Endothelial cell of umbilical vein (primary cell): ENCODE measurements around the gene CPA1. TPM values are rescaled to one million over a fixed set of nuclear protein-coding genes. Genes with fewer than 3 reads are reported as not detected.

Experiments used
- BruUV-seq: library from RNA; stranded (reverse); fragments of 400-500 nt; replicated peaks from 2 replicates; lab custom pipeline; 2021; lab: Mats Ljungman, UMichigan
- CTCF ChIA-PET: fragments of 300-600, 350-600 bp; sonication (Branson Sonifier 250); formaldehyde crosslinking; loops from one replicate; lab custom pipeline; 2021; ENCODE audit warnings: antibody characterized with exemption, inconsistent platforms; lab: Charles Lee
- POLR2A ChIA-PET: fragments of 300-600, 350-600 bp; sonication (Branson Sonifier 250); formaldehyde crosslinking; loops from one replicate; lab custom pipeline; 2021; ENCODE audit warnings: antibody characterized with exemption, inconsistent platforms; lab: Charles Lee
- DNase-seq: peaks from one replicate; pipeline ENCODE4 v3.0.0-alpha.2; 2011; ENCODE audit warnings: low read depth, low spot score
- FAIRE-seq: peaks from 2 replicates; lab custom pipeline; 2011; peaks lifted over from hg19 to GRCh38; lab: Jason Lieb, UNC
- H2AFZ ChIP-seq: 2 replicates; pipeline ENCODE4 v1.6.0; 2012; ENCODE audit warnings: low read depth, low read length, control low read depth, inconsistent platforms
- H3K27ac ChIP-seq: 2 replicates; pipeline ENCODE4 v1.5.1; 2011; ENCODE audit warnings: low read depth, mild to moderate bottlenecking, control low read depth, low read length, moderate library complexity; ENCODE audit not compliant: insufficient read depth
- H3K27me3 ChIP-seq, 2 experiments: 2 replicates each; pipeline versions ENCODE4 v1.6.0 to v1.6.1; 2011; ENCODE audit warnings: low read length in 2 of 2, mixed read lengths in 1 of 2; ENCODE audit not compliant: control insufficient read depth in 2 of 2, insufficient read depth in 2 of 2
- H3K36me3 ChIP-seq, 2 experiments: 2 replicates in 1 of 2; 3 replicates in 1 of 2; pipeline ENCODE4 v1.5.1; 2011; ENCODE audit warnings: low read length in 2 of 2, mild to moderate bottlenecking in 1 of 2, moderate library complexity in 1 of 2; ENCODE audit not compliant: control insufficient read depth in 2 of 2, insufficient read depth in 2 of 2; ENCODE audit errors: extremely low read depth in 1 of 2
- H3K4me1 ChIP-seq: 3 replicates; pipeline ENCODE4 v1.5.1; 2011; ENCODE audit warnings: mild to moderate bottlenecking, low read length; ENCODE audit not compliant: control insufficient read depth, insufficient read depth; ENCODE audit errors: extremely low read depth
- H3K4me2 ChIP-seq: 2 replicates; pipeline ENCODE4 v1.6.1; 2011; ENCODE audit warnings: low read length, control low read depth, mixed read lengths; ENCODE audit not compliant: insufficient read depth
- H3K4me3 ChIP-seq, 3 experiments: fragments of 200-600 bp in 1 of 3; sonication (generic), shearing (Covaris generic) in 1 of 3; replicated peaks in 1 of 3; 2 replicates each; pipeline ENCODE4 v1.5.1; 2011 to 2016; ENCODE audit warnings: control low read depth in 3 of 3, low read length in 3 of 3, mild to moderate bottlenecking in 2 of 3, inconsistent platforms in 1 of 3, low read depth in 1 of 3, moderate library complexity in 1 of 3; ENCODE audit not compliant: insufficient read depth in 1 of 3
- H3K79me2 ChIP-seq: 2 replicates; pipeline ENCODE4 v1.6.0; 2012; ENCODE audit warnings: low read length, inconsistent platforms; ENCODE audit not compliant: control insufficient read depth, insufficient read depth
- H3K9ac ChIP-seq: replicated peaks from 2 replicates; pipeline ENCODE3; 2011; ENCODE audit warnings: low read length, control low read depth; ENCODE audit not compliant: insufficient read depth; ENCODE audit errors: extremely low read depth
- H3K9me1 ChIP-seq: replicated peaks from 3 replicates; pipeline ENCODE4 v1.6.0; 2011; ENCODE audit warnings: mild to moderate bottlenecking, low read length; ENCODE audit not compliant: control insufficient read depth, insufficient read depth; ENCODE audit errors: extremely low read depth
- H3K9me3 ChIP-seq: replicated peaks from 2 replicates; pipeline ENCODE4 v1.5.1; 2012; ENCODE audit warnings: low read length, inconsistent platforms; ENCODE audit not compliant: control insufficient read depth, insufficient read depth
- H4K20me1 ChIP-seq: replicated peaks from 2 replicates; pipeline ENCODE3; 2011; ENCODE audit warnings: mild to moderate bottlenecking, low read length; ENCODE audit not compliant: control insufficient read depth, insufficient read depth; ENCODE audit errors: extremely low read depth
- EZH2 ChIP-seq: IDR thresholded peaks from 2 replicates; pipeline ENCODE4 v1.6.1; 2012; ENCODE audit warnings: borderline replicate concordance, low read depth, mild to moderate bottlenecking, moderate library complexity, low read length, inconsistent platforms; ENCODE audit not compliant: severe bottlenecking
- FOS ChIP-seq: IDR thresholded peaks from 2 replicates; pipeline ENCODE4 v1.6.1; 2011; ENCODE audit warnings: mild to moderate bottlenecking, low read length, moderate library complexity, borderline replicate concordance; ENCODE audit not compliant: insufficient read depth
- GATA2 ChIP-seq: IDR thresholded peaks from 2 replicates; pipeline ENCODE4 v1.7.0; 2011; ENCODE audit warnings: low read depth, mild to moderate bottlenecking, moderate library complexity, mixed read lengths, low read length; ENCODE audit not compliant: insufficient read length, insufficient read depth
- JUN ChIP-seq: IDR thresholded peaks from 2 replicates; pipeline ENCODE4 v1.6.1; 2011; ENCODE audit warnings: borderline replicate concordance, low read depth; ENCODE audit not compliant: insufficient read length, insufficient read depth
- MYC ChIP-seq: IDR thresholded peaks from one replicate; pipeline ENCODE4 v1.6.1; 2011; ENCODE audit warnings: mild to moderate bottlenecking, low read depth, low read length
- POLR2A ChIP-seq: IDR thresholded peaks from 2 replicates; pipeline ENCODE4 v1.6.1; 2012; ENCODE audit warnings: low read depth, mild to moderate bottlenecking, control low read depth, low read length
- POLR2AphosphoS5 ChIP-seq: IDR thresholded peaks from 2 replicates; pipeline ENCODE4 v1.6.1; 2012; ENCODE audit warnings: low read depth, mild to moderate bottlenecking, control low read depth, low read length, moderate library complexity; ENCODE audit not compliant: insufficient read depth
- dilution Hi-C: fragments of 300-500 bp; cut with MboI; formaldehyde crosslinking; loops from one replicate; pipeline ENCODE4 v1.15.0; 2019; ENCODE audit warnings: low sequenced_read_pairs; ENCODE audit not compliant: extremely low pct_ligation_motif_present
- intact Hi-C: fragments of 100-400 bp; cut with micrococcal nuclease; formaldehyde crosslinking; loops from one replicate; pipeline ENCODE4 v1.10.0; 2022
- polyA plus RNA-seq, 4 experiments: library from polyadenylated mRNA; depleted of rRNA in 3 of 4; stranded (reverse) in 3 of 4; unstranded in 1 of 4; fragments of >200 nt; gene quantifications; 2 replicates each; pipeline versions ENCODE4 v1.2.1 to v1.2.3, GENCODE V29; 2011 to 2012; ENCODE audit warnings: missing spikeins in 1 of 4
- total RNA-seq: library from RNA; stranded (reverse); gene quantifications from 2 replicates; pipeline ENCODE4 v1.2.3, GENCODE V29; 2021
- TF ChIP-seq, protein P1 (sequence below): IDR thresholded peaks from 2 replicates; pipeline ENCODE4 v1.6.1; 2011; ENCODE audit not compliant: insufficient read depth, insufficient read length
- TF ChIP-seq, protein P2 (sequence below), 2 donors: IDR thresholded peaks; 1 replicate in 1 of 2; 2 replicates in 1 of 2; pipeline ENCODE4 v1.5.1; 2011; ENCODE audit warnings: low read length in 2 of 2, mild to moderate bottlenecking in 2 of 2, moderate library complexity in 2 of 2, control low read depth in 1 of 2, inconsistent platforms in 1 of 2, low read depth in 1 of 2; ENCODE audit not compliant: insufficient read depth in 1 of 2; ENCODE audit errors: extremely low read depth in 1 of 2

The CPA1 gene
- total and polyA plus RNA-seq, 2 donors (not counting 3 experiments of a cell fraction or from before 2014, with no cell fraction given): not detected

DNA sequence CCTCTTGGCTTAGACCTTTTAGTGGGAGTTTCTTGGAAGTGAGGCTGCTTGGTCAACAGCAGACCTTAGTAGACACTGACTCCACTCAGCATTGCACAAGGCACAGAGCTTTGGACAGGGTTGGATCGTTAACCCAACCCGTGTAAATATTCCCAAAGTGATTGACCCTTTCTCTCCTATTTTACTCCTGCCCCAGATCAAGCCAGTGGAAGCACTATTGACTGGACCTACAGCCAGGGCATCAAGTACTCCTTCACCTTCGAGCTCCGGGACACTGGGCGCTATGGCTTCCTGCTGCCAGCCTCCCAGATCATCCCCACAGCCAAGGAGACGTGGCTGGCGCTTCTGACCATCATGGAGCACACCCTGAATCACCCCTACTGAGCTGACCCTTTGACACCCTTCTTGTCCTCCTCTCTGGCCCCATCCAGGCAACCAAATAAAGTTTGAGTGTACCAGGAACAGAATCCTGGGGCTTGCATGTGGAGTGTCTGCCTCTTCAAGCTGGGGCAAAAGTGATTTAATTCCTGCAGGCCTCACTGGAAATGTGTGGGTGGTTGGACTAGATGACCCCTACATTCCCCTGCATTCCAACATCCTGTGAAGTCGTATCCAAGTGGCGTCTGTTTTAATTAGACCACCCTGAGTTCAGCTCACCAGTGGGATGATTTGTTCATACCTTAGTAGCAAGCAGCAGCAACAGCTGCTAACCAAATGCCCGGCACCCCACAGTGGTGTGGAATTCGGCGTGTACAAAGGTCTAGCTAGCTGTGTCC lies 7.5 kb downstream of the CPA1 start:
- no peak for FAIRE-seq

DNA sequence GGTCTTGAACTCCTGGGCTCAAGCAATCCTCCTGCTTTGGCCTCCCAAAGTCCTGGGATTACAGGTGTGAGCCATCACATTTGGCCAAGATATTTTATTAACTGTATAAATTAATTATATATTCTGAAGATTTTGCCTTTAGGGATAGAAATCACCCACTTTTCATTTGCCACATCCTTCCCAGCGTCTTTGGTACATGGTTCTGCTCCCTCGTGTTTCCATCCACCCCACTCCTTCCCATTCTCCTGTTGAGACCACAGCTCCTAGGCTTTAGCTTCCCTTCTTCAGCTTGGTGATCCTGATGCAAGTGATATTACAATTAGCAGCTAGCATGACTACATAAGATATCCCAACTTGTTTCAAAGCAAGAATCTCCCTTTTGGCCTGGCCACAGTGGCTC lies 8.4 kb downstream of the CPA1 start:
- no peak for FAIRE-seq
- CTCF ChIA-PET: no interaction called here
- Histone ChIP-seq H2AFZ (no peak overlapping the region), H4K20me1 (no peaks in the 10 kb centered on the region), H3K4me1 (no peaks in the 10 kb centered on the region), H3K4me2 (no peak overlapping the region), H3K9ac (no peak overlapping the region), H3K27me3 (no peaks in the 10 kb centered on the region), H3K27ac (no peak overlapping the region), H3K9me3 (no peaks in the 10 kb centered on the region), H3K9me1 (no peaks in the 10 kb centered on the region), H3K36me3 (no peaks in the 10 kb centered on the region), H3K79me2 (no peaks in the 10 kb centered on the region), H3K4me3 (no peak overlapping the region)
- no peak for DNase-seq
- no TSS peak for BruUV-seq
- dilution Hi-C loops: no loop called here
- POLR2A ChIA-PET: no interaction called here
- no peak for TF ChIP-seq JUN
- TF ChIP-seq, protein P1, sequence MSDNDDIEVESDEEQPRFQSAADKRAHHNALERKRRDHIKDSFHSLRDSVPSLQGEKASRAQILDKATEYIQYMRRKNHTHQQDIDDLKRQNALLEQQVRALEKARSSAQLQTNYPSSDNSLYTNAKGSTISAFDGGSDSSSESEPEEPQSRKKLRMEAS: no peak
- no peak for TF ChIP-seq POLR2A
- no peak for TF ChIP-seq FOS
- no peak for TF ChIP-seq GATA2
- TF ChIP-seq EZH2: no peak
- TF ChIP-seq MYC: no peak
- no peak for TF ChIP-seq POLR2AphosphoS5
- TF ChIP-seq, protein P2, sequence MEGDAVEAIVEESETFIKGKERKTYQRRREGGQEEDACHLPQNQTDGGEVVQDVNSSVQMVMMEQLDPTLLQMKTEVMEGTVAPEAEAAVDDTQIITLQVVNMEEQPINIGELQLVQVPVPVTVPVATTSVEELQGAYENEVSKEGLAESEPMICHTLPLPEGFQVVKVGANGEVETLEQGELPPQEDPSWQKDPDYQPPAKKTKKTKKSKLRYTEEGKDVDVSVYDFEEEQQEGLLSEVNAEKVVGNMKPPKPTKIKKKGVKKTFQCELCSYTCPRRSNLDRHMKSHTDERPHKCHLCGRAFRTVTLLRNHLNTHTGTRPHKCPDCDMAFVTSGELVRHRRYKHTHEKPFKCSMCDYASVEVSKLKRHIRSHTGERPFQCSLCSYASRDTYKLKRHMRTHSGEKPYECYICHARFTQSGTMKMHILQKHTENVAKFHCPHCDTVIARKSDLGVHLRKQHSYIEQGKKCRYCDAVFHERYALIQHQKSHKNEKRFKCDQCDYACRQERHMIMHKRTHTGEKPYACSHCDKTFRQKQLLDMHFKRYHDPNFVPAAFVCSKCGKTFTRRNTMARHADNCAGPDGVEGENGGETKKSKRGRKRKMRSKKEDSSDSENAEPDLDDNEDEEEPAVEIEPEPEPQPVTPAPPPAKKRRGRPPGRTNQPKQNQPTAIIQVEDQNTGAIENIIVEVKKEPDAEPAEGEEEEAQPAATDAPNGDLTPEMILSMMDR (IDR thresholded peaks at IDR 0.05; ENCODE audit: extremely low read depth in 1 of 2, insufficient read depth in 1 of 2, low read depth in 1 of 2, low read length in 2 of 2): no peak
- intact Hi-C loops: no loop called here

More for the DNA sequence above, 7.5 kb downstream of the CPA1 start:
- Histone ChIP-seq H3K9ac (no peak overlapping the region), H2AFZ (no peak overlapping the region), H3K4me2 (no peak overlapping the region), H3K9me1 (no peaks in the 10 kb centered on the region), H3K9me3 (no peaks in the 10 kb centered on the region), H4K20me1 (no peaks in the 10 kb centered on the region), H3K79me2 (no peaks in the 10 kb centered on the region), H3K4me3 (no peak overlapping the region), H3K4me1 (no peaks in the 10 kb centered on the region), H3K27me3 (no peaks in the 10 kb centered on the region), H3K27ac (no peak overlapping the region), H3K36me3 (no peaks in the 10 kb centered on the region)
- CTCF ChIA-PET: no interaction called here
- dilution Hi-C loops (no loop called here), intact Hi-C loops (no loop called here)
- BruUV-seq: no TSS peak
- no peak for DNase-seq
- POLR2A ChIA-PET: no interaction called here
- TF ChIP-seq MYC: no peak
- TF ChIP-seq, protein P1: no peak
- no peak for TF ChIP-seq JUN
- TF ChIP-seq POLR2AphosphoS5: no peak
- no peak for TF ChIP-seq POLR2A
